ENCODE data around the gene WWP2. TPM values are rescaled to one million over a fixed set of nuclear protein-coding genes. Genes with fewer than 3 reads are reported as not detected.
A peak's percentile ranks its signal among the peaks of the same experiment; 100 is the strongest.
"Not testable (repeated sequence)": the region's sequence is repeated elsewhere in the genome, so short reads cannot be mapped to it uniquely, and the experiment has no call there.

Gene WWP2
- total RNA-seq, 2 experiments from 2014 or later = 41.9 to 43.0 TPM

GRCh38 chr16:69952572-69953355, 190.6 kb downstream of the WWP2 start:
- H3K4me3 Mint-ChIP-seq; H3K27me3 ChIP-seq (ENCODE audit: control insufficient read depth in 1 of 2, insufficient read depth in 2 of 2, low read length in 2 of 2); H3K27ac Mint-ChIP-seq; H3K36me3 ChIP-seq (ENCODE audit: insufficient read depth, low read length); H3K4me3 ChIP-seq (ENCODE audit: low read length); H3K27ac ChIP-seq (ENCODE audit: low read depth in 1 of 2, low read length in 2 of 2); H3K36me3 Mint-ChIP-seq (ENCODE audit: low read depth); POLR2A ChIA-PET; H3K9me3 ChIP-seq (ENCODE audit: control insufficient read depth in 1 of 2, insufficient read depth in 1 of 2, low read length in 2 of 2); DNase-seq; ATAC-seq (ENCODE audit: poor library complexity); intact Hi-C loops (cut with DNase I, micrococcal nuclease); H3K9me3 Mint-ChIP-seq; CTCF ChIA-PET; H3K4me1 ChIP-seq (ENCODE audit: insufficient read depth, low read length); H3K4me1 Mint-ChIP-seq (ENCODE audit: low read depth); H3K27me3 Mint-ChIP-seq: not testable (repeated sequence)

GRCh38 chr16:69954241-69954640, 192.1 kb downstream of the WWP2 start:
- CTCF ChIA-PET; ATAC-seq (ENCODE audit: poor library complexity); H3K36me3 ChIP-seq (ENCODE audit: insufficient read depth, low read length); H3K27ac Mint-ChIP-seq; H3K4me3 ChIP-seq (ENCODE audit: low read length); H3K4me3 Mint-ChIP-seq; H3K27me3 Mint-ChIP-seq; DNase-seq; H3K27ac ChIP-seq (ENCODE audit: low read depth in 1 of 2, low read length in 2 of 2); H3K9me3 ChIP-seq (ENCODE audit: control insufficient read depth in 1 of 2, insufficient read depth in 1 of 2, low read length in 2 of 2); POLR2A ChIA-PET; intact Hi-C loops (cut with DNase I, micrococcal nuclease); H3K27me3 ChIP-seq (ENCODE audit: control insufficient read depth in 1 of 2, insufficient read depth in 2 of 2, low read length in 2 of 2); H3K4me1 Mint-ChIP-seq (ENCODE audit: low read depth); H3K36me3 Mint-ChIP-seq (ENCODE audit: low read depth); H3K9me3 Mint-ChIP-seq; H3K4me1 ChIP-seq (ENCODE audit: insufficient read depth, low read length): not testable (repeated sequence)

GRCh38 chr16:69963312-69963711, 201.2 kb downstream of the WWP2 start:
- H3K9me3 ChIP-seq (ENCODE audit: control insufficient read depth in 1 of 2, insufficient read depth in 1 of 2, low read length in 2 of 2); POLR2A ChIA-PET; H3K4me3 Mint-ChIP-seq; H3K27ac Mint-ChIP-seq; H3K27me3 Mint-ChIP-seq; CTCF ChIA-PET; H3K36me3 ChIP-seq (ENCODE audit: insufficient read depth, low read length); H3K4me1 Mint-ChIP-seq (ENCODE audit: low read depth); H3K27me3 ChIP-seq (ENCODE audit: control insufficient read depth in 1 of 2, insufficient read depth in 2 of 2, low read length in 2 of 2); H3K27ac ChIP-seq (ENCODE audit: low read depth in 1 of 2, low read length in 2 of 2); H3K4me1 ChIP-seq (ENCODE audit: insufficient read depth, low read length); ATAC-seq (ENCODE audit: poor library complexity); H3K4me3 ChIP-seq (ENCODE audit: low read length); DNase-seq; H3K36me3 Mint-ChIP-seq (ENCODE audit: low read depth); H3K9me3 Mint-ChIP-seq; intact Hi-C loops (cut with DNase I, micrococcal nuclease): not testable (repeated sequence)

DNA sequence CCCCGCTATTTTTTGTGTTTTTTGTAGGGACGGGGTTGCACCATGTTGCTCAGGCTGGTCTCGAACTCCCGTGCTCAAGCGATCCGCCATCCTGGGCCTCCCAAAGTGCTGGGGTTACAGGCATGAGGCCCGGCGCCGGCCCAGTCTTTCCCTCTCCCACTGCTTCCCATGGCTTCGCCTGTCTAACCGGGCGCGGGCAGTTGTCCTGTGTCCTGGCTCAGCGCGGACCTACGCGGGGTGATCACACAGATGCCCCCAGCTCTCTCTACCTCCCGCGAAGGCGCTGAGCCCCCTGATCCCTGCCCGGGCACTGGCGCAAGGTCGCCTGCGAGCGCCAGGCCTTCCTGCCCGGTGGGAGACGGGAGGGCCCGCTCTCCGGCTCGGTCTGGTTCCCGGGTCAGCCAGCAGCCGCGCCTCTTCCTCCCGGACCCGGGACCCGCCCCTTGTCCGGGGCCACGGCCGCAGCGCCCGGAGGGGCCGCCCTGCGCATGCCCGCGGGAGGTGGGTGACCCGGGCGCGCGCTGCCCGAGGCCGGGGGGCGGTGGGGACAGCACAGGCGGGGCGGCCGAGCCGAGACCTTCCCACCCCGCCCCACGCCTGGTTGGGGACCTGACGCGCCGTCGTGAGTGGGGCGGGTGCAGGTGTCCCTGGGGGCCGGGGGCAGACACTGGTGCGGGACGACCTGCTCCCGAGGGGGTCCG, 203.0 kb downstream of the WWP2 start:
- CTCF ChIA-PET; H3K9me3 ChIP-seq (ENCODE audit: control insufficient read depth in 1 of 2, insufficient read depth in 1 of 2, low read length in 2 of 2); H3K36me3 ChIP-seq (ENCODE audit: insufficient read depth, low read length); H3K27me3 Mint-ChIP-seq; H3K9me3 Mint-ChIP-seq; H3K4me3 ChIP-seq (ENCODE audit: low read length); H3K27me3 ChIP-seq (ENCODE audit: control insufficient read depth in 1 of 2, insufficient read depth in 2 of 2, low read length in 2 of 2); intact Hi-C loops (cut with DNase I, micrococcal nuclease); H3K4me3 Mint-ChIP-seq; H3K4me1 ChIP-seq (ENCODE audit: insufficient read depth, low read length); POLR2A ChIA-PET; H3K27ac ChIP-seq (ENCODE audit: low read depth in 1 of 2, low read length in 2 of 2); H3K36me3 Mint-ChIP-seq (ENCODE audit: low read depth); H3K27ac Mint-ChIP-seq; ATAC-seq (ENCODE audit: poor library complexity); H3K4me1 Mint-ChIP-seq (ENCODE audit: low read depth): not testable (repeated sequence)
- peak in 1 of 14 experiments; percentile 9 for DNase-seq

DNA sequence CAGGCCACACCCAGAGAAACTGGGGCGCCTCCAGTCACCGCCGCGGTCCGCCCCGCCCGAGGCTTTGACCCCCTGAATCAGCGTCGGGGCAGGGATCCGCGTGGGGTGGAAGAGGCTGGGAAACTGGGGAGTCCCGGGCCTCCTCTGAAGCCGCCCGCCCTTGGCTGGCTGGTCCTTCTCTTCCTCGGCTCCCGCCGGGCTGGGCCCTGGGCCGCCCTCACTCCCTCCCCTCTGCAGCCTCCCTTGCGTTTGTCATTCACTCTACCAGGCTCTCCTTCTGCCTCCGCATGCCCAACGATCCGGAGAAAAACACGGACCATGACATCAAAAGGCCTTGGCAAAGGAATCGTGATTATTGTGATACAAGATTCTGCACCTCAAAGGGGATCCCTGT, 203.5 kb downstream of the WWP2 start:
- POLR2A ChIA-PET; DNase-seq; H3K36me3 Mint-ChIP-seq (ENCODE audit: low read depth); H3K4me1 ChIP-seq (ENCODE audit: insufficient read depth, low read length); H3K4me3 Mint-ChIP-seq; H3K9me3 ChIP-seq (ENCODE audit: control insufficient read depth in 1 of 2, insufficient read depth in 1 of 2, low read length in 2 of 2); ATAC-seq (ENCODE audit: poor library complexity); H3K27ac ChIP-seq (ENCODE audit: low read depth in 1 of 2, low read length in 2 of 2); H3K36me3 ChIP-seq (ENCODE audit: insufficient read depth, low read length); H3K27me3 Mint-ChIP-seq; CTCF ChIA-PET; H3K4me3 ChIP-seq (ENCODE audit: low read length); intact Hi-C loops (cut with DNase I, micrococcal nuclease); H3K9me3 Mint-ChIP-seq; H3K27ac Mint-ChIP-seq; H3K4me1 Mint-ChIP-seq (ENCODE audit: low read depth); H3K27me3 ChIP-seq (ENCODE audit: control insufficient read depth in 1 of 2, insufficient read depth in 2 of 2, low read length in 2 of 2): not testable (repeated sequence)

- H3K27ac Mint-ChIP-seq; H3K9me3 Mint-ChIP-seq; H3K27me3 ChIP-seq (ENCODE audit: control insufficient read depth in 1 of 2, insufficient read depth in 2 of 2, low read length in 2 of 2); H3K4me1 Mint-ChIP-seq (ENCODE audit: low read depth); ATAC-seq (ENCODE audit: poor library complexity); H3K36me3 Mint-ChIP-seq (ENCODE audit: low read depth); H3K9me3 ChIP-seq (ENCODE audit: control insufficient read depth in 1 of 2, insufficient read depth in 1 of 2, low read length in 2 of 2); POLR2A ChIA-PET; H3K4me3 ChIP-seq (ENCODE audit: low read length); H3K4me3 Mint-ChIP-seq; CTCF ChIA-PET; H3K27ac ChIP-seq (ENCODE audit: low read depth in 1 of 2, low read length in 2 of 2); H3K4me1 ChIP-seq (ENCODE audit: insufficient read depth, low read length); H3K36me3 ChIP-seq (ENCODE audit: insufficient read depth, low read length); DNase-seq; H3K27me3 Mint-ChIP-seq; intact Hi-C loops (cut with DNase I, micrococcal nuclease): not testable (repeated sequence)
Observed at GRCh38 chr16:69967688-69968087, 205.6 kb downstream of the WWP2 start.

DNA sequence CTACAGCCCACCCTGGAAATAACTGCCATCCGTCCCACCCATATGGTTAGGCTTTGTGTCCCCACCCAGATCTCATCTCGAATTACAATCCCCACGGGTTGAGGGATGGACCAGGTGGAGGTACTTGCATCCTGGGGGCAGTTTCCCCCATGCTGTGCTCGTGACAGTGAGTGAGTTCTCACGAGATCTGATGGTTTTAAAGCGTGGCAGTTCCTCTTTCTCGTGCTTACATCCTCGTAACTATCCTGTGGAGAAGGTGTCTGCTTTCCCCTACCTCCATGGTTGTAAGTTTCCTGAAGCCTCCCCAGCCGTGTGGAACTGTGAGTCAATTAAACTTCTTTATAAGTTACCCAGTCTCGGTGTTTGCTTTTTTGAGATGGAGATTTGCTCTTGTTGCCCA, 206.0 kb downstream of the WWP2 start:
- H3K4me1 Mint-ChIP-seq (ENCODE audit: low read depth); H3K36me3 ChIP-seq (ENCODE audit: insufficient read depth, low read length); H3K36me3 Mint-ChIP-seq (ENCODE audit: low read depth); H3K27me3 Mint-ChIP-seq; H3K27ac Mint-ChIP-seq; H3K9me3 ChIP-seq (ENCODE audit: control insufficient read depth in 1 of 2, insufficient read depth in 1 of 2, low read length in 2 of 2); H3K9me3 Mint-ChIP-seq; H3K4me3 ChIP-seq (ENCODE audit: low read length); ATAC-seq (ENCODE audit: poor library complexity); CTCF ChIA-PET; POLR2A ChIA-PET; H3K27ac ChIP-seq (ENCODE audit: low read depth in 1 of 2, low read length in 2 of 2); H3K27me3 ChIP-seq (ENCODE audit: control insufficient read depth in 1 of 2, insufficient read depth in 2 of 2, low read length in 2 of 2); DNase-seq; intact Hi-C loops (cut with DNase I, micrococcal nuclease); H3K4me3 Mint-ChIP-seq; H3K4me1 ChIP-seq (ENCODE audit: insufficient read depth, low read length): not testable (repeated sequence)
